Measurements from ENCODE around the gene MARCKS. TPM values are rescaled to one million over a fixed set of nuclear protein-coding genes. Genes with fewer than 3 reads are reported as not detected.

The MARCKS gene
- total RNA-seq, 2 donors from 2014 or later: 9.8 to 13.5 TPM

GRCh38 chr6:113888956-113889630 is 31.9 kb downstream of the MARCKS start:
- no peak for DNase-seq (ENCODE audit: low spot score)
- Histone ChIP-seq H3K27ac (no peak overlapping the region), H3K27me3 (no peaks in the 10 kb centered on the region), H3K36me3 (no peaks in the 10 kb centered on the region), H3K4me1 (no peaks in the 10 kb centered on the region), H3K9me3 (peaks cover 0 to 12% of the 10 kb centered on the region in 2 donors), H3K4me3 (no peak overlapping the region)
- TF ChIP-seq CTCF (IDR thresholded peaks at IDR 0.05): no peak

GRCh38 chr6:113893451-113893850 is 36.3 kb downstream of the MARCKS start:
- H3K36me3 ChIP-seq: no peaks in the 10 kb centered on the region
- H3K4me3 ChIP-seq: no peak overlapping the region
- DNase-seq (ENCODE audit: low spot score): no peak
- TF ChIP-seq CTCF (IDR thresholded peaks at IDR 0.05): no peak
- no peaks in the 10 kb centered on the region for H3K27me3 ChIP-seq
- no peak overlapping the region for H3K27ac ChIP-seq
- H3K4me1 ChIP-seq: no peaks in the 10 kb centered on the region
- peaks cover 0 to 12% of the 10 kb centered on the region in 2 donors for H3K9me3 ChIP-seq

DNA sequence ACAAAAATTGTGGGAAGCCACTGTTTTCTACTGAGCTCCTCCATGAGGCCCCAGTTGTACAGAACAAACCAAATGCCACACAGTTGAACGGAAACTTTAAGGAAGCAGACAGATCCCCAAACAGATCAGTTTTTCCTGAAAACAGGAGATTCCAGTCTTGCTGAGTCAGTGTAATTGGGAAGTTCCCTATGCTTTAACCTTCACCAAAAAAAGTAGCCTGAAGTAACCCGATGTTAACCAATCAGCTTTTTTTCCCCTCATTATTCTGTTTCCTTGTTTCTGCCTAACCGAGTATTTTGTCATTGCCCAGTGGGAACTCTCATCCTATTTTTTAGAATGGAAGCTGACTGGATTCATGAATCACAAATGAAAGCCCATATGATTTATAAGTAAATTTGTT is 36.7 kb downstream of the MARCKS start:
- no peak for TF ChIP-seq CTCF (IDR thresholded peaks at IDR 0.05)
- H3K27me3 ChIP-seq: no peaks in the 10 kb centered on the region
- H3K9me3 ChIP-seq: peaks cover 0 to 12% of the 10 kb centered on the region in 2 donors
- DNase-seq (ENCODE audit: low spot score): no peak
- no peaks in the 10 kb centered on the region for H3K36me3 ChIP-seq
- H3K4me3 ChIP-seq: no peak overlapping the region
- H3K4me1 ChIP-seq: no peaks in the 10 kb centered on the region
- no peak overlapping the region for H3K27ac ChIP-seq

DNA sequence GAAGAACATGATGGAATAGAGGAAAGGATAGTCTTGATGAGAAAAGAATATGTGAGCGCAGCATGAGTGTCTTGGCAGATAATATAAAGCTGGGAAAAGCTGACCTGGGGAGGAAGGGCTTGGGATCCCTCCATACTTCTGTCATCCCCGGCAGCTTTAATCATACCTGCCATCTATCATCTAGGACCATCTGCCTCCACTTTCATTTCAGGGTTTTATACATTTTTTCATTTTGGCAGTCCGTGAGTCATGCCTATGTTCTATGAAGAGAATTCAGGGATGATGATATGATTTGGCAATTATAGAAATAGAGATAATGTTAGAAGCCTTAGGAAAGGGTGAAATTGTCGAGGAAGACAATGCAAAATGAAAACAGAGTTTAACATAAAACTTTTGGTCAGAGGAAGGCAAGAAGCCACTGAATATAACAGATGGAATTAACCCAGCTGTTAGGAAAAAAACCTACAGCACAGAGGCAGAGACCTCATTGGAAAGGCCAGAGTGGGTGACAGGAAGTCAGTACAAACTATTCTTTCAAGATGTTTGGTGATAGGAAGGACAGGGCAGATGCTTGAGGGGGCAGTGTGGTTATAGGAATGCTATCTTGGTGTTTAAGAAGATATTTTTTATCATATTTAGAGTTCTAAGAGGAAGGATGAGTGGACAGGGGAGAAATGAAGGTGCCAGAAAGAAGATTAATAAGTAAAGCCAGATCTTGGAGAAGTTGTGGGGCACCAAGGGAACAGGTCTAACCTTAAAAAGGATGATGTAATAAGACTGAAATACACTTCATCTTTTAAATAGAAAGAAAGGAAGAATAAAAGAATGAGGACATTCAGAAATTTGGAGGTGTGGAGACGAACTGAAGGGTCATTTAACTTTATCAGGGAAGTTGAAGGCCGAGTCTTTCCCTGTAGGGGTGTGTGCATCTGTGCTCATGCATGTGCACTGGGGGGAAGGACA is 37.8 kb downstream of the MARCKS start:
- Histone ChIP-seq H3K27ac (no peak overlapping the region), H3K9me3 (peaks cover 0 to 12% of the 10 kb centered on the region in 2 donors), H3K4me1 (no peaks in the 10 kb centered on the region), H3K4me3 (no peak overlapping the region), H3K36me3 (no peaks in the 10 kb centered on the region), H3K27me3 (no peaks in the 10 kb centered on the region)
- no peak for DNase-seq (ENCODE audit: low spot score)
- no peak for TF ChIP-seq CTCF (IDR thresholded peaks at IDR 0.05)

- Histone ChIP-seq H3K4me1 (peaks cover 0 to 10% of the 10 kb centered on the region in 2 donors), H3K27me3 (no peaks in the 10 kb centered on the region), H3K27ac (no peak overlapping the region), H3K9me3 (no peaks in the 10 kb centered on the region), H3K36me3 (no peaks in the 10 kb centered on the region), H3K4me3 (no peak overlapping the region)
- TF ChIP-seq CTCF (IDR thresholded peaks at IDR 0.05): no peak
- no peak for DNase-seq (ENCODE audit: low spot score)
These were observed 44.3 kb downstream of the MARCKS start for GRCh38 chr6:113901482-113901881.
